Measurements from ENCODE around the gene M1AP.

GRCh38 chr2:74632209-74632938 lies 15.8 kb downstream of the M1AP start:
- TF ChIP-seq CTCF (IDR thresholded peaks at IDR 0.05) (no peak), POLR2AphosphoS5 (IDR thresholded peaks at IDR 0.05; ENCODE audit: low read depth, low read length) (no peak)

Data from Panc1 (cell line).